ENCODE data around the gene GNLY.

DNA sequence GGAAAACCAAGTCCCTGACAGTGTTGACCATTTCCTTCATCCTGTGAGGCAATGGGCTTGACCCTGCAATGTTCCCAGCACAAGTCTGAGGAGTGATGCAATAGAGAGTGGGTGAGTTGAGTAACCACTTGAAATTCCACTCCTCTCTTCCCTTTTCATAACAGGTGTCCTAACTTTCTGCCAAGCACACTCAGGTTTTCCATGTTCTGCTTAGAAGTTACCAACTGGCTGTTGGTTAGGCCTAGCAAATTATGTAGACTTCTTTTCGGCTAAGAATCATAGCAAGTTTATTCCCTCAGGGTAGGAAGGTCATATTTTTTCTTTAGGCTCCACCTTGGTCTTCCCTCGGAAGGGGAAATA is 11.5 kb downstream of the GNLY start:
- TF ChIP-seq, protein P1, sequence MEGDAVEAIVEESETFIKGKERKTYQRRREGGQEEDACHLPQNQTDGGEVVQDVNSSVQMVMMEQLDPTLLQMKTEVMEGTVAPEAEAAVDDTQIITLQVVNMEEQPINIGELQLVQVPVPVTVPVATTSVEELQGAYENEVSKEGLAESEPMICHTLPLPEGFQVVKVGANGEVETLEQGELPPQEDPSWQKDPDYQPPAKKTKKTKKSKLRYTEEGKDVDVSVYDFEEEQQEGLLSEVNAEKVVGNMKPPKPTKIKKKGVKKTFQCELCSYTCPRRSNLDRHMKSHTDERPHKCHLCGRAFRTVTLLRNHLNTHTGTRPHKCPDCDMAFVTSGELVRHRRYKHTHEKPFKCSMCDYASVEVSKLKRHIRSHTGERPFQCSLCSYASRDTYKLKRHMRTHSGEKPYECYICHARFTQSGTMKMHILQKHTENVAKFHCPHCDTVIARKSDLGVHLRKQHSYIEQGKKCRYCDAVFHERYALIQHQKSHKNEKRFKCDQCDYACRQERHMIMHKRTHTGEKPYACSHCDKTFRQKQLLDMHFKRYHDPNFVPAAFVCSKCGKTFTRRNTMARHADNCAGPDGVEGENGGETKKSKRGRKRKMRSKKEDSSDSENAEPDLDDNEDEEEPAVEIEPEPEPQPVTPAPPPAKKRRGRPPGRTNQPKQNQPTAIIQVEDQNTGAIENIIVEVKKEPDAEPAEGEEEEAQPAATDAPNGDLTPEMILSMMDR (IDR thresholded peaks at IDR 0.05) = no peak
- TF ChIP-seq GATA2 (CRISPR knock-in tag; IDR thresholded peaks at IDR 0.05) = no peak
